Large intestine (tissue), 3 donors: Measurements from ENCODE around the gene NUDT15. TPM values are rescaled to one million over a fixed set of nuclear protein-coding genes. Genes with fewer than 3 reads are reported as not detected.
"Not testable (repeated sequence)": the region's sequence is repeated elsewhere in the genome, so short reads cannot be mapped to it uniquely, and the experiment has no call there.

Source experiments
- DNase-seq, 2 donors: peaks; one replicate each; pipeline versions ENCODE4 v3.0.0 to v3.0.0-alpha.2; 2013
- H3K27ac ChIP-seq: one replicate; pipeline ENCODE4 v1.5.1; 2013; ENCODE audit warnings: low read length
- H3K27me3 ChIP-seq: 2 replicates; pipeline ENCODE4 v1.6.1; 2013; ENCODE audit warnings: low read length; ENCODE audit not compliant: control insufficient read depth, insufficient read depth
- H3K36me3 ChIP-seq: 2 replicates; pipeline ENCODE4 v1.6.1; 2013; ENCODE audit warnings: low read length; ENCODE audit not compliant: control insufficient read depth, insufficient read depth
- H3K4me1 ChIP-seq: one replicate; pipeline ENCODE4 v1.6.1; 2013; ENCODE audit warnings: low read length; ENCODE audit not compliant: control insufficient read depth, insufficient read depth
- H3K4me3 ChIP-seq: one replicate; pipeline ENCODE4 v1.5.1; 2013; ENCODE audit warnings: low read length
- H3K9me3 ChIP-seq: one replicate; pipeline ENCODE4 v1.6.1; 2013; ENCODE audit warnings: mild to moderate bottlenecking, low read depth, low read length, moderate library complexity; ENCODE audit not compliant: control insufficient read depth
- WGBS: methylation state at CpG from one replicate; pipeline ENCODE4 v1.1.5; 2013; ENCODE audit warnings: low lambda C conversion rate; ENCODE audit not compliant: insufficient coverage; 5-methylcytosine and 5-hydroxymethylcytosine counted together
- polyA plus RNA-seq: library from polyadenylated mRNA; unstranded; fragments of 120-200 nt; gene quantifications from one replicate; pipeline ENCODE4 v1.2.1, GENCODE V29; 2013

The NUDT15 gene
- polyA plus RNA-seq, 1 donor = 19.2 TPM

GRCh38 chr13:48001999-48002398, 35.5 kb upstream of the NUDT15 start:
- not testable (repeated sequence) for H3K4me1 ChIP-seq, H3K9me3 ChIP-seq, H3K4me3 ChIP-seq, H3K27me3 ChIP-seq, H3K27ac ChIP-seq
- no CpG with 5 or more reads among the region's 5 CpGs for WGBS
- H3K36me3 ChIP-seq = peaks cover 11% of the 10 kb centered on the region
- peak in 1 of 2 donors; percentile 27 for DNase-seq

DNA sequence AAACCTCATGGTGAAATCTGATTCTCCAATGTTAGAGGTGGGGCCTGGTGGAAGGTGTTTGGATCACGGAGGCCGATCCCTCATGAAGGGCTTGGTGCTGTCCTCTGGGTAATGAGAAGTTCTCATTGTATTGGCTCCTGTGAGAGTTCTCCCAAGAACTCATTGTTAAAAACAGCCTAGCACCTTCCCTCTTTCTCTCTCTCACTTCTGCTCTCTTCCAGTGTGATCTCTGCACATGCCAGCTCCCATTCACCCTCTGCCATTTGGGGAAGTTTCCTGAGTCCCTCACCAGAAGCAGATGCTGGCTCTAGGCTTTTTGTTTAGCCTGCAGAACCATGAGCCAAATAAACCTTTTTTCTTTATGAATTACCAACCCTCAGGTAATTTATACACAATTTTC, 33.3 kb upstream of the NUDT15 start:
- Histone ChIP-seq H3K27me3 (no peaks in the 10 kb centered on the region), H3K36me3 (peaks cover 2% of the 10 kb centered on the region), H3K9me3 (no peaks in the 10 kb centered on the region), H3K27ac (no peak overlapping the region), H3K4me1 (no peaks in the 10 kb centered on the region), H3K4me3 (no peak overlapping the region)
- DNase-seq = no peak
- WGBS = no CpG with 5 or more reads among the region's 2 CpGs

DNA sequence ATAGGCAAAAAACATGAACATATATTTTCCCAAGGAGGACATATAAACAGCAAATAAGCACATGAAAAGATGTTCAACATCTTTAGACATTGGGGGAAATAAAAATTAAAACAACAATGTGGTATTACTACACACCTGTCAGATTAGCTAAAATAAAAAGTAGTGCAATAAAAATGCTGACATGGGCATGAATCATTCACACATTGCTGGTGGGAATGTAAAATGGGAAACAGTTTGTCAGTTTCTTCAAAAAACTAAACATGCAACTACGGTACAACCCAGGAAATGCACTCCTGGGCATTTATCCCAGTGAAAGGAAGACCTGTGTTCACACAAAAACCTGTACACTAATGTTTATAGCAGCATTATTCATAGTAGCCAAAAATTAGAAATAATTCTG, 31.1 kb upstream of the NUDT15 start:
- H3K4me3 ChIP-seq = no peak overlapping the region
- no peak overlapping the region for H3K27ac ChIP-seq
- peaks cover 2% of the 10 kb centered on the region for H3K36me3 ChIP-seq
- no CpG with 5 or more reads among the region's 1 CpG for WGBS
- H3K9me3 ChIP-seq = no peaks in the 10 kb centered on the region
- no peaks in the 10 kb centered on the region for H3K27me3 ChIP-seq
- no peak for DNase-seq
- H3K4me1 ChIP-seq = no peaks in the 10 kb centered on the region

- Histone ChIP-seq H3K4me3 (no peak overlapping the region), H3K27me3 (no peaks in the 10 kb centered on the region), H3K27ac (no peak overlapping the region), H3K9me3 (no peaks in the 10 kb centered on the region), H3K4me1 (no peaks in the 10 kb centered on the region), H3K36me3 (peaks cover 2% of the 10 kb centered on the region)
- no peak for DNase-seq
- no CpG with 5 or more reads among the region's 1 CpG for WGBS
Observed at GRCh38 chr13:48009284-48009683, 28.2 kb upstream of the NUDT15 start.

- DNase-seq = no peak
- WGBS = no CpG with 5 or more reads among the region's 4 CpGs
- H3K27me3 ChIP-seq = no peaks in the 10 kb centered on the region
- H3K4me3 ChIP-seq = no peak overlapping the region
- peaks cover 5% of the 10 kb centered on the region for H3K36me3 ChIP-seq
- no peak overlapping the region for H3K27ac ChIP-seq
- H3K9me3 ChIP-seq = no peaks in the 10 kb centered on the region
- H3K4me1 ChIP-seq = no peaks in the 10 kb centered on the region
Observed at GRCh38 chr13:48010698-48011097, 26.8 kb upstream of the NUDT15 start.

- no peaks in the 10 kb centered on the region for H3K27me3 ChIP-seq
- no CpG with 5 or more reads among the region's 1 CpG for WGBS
Observed at GRCh38 chr13:48012668-48013067, 24.9 kb upstream of the NUDT15 start.

GRCh38 chr13:48014359-48014758, 23.2 kb upstream of the NUDT15 start:
- Histone ChIP-seq H3K27ac (no peak overlapping the region), H3K4me1 (no peaks in the 10 kb centered on the region), H3K36me3 (peaks cover 5% of the 10 kb centered on the region), H3K9me3 (no peaks in the 10 kb centered on the region), H3K27me3 (no peaks in the 10 kb centered on the region), H3K4me3 (no peak overlapping the region)
- WGBS = no CpG with 5 or more reads among the region's 2 CpGs
- DNase-seq = no peak

More at GRCh38 chr13:48012668-48013067, 24.9 kb upstream of the NUDT15 start:
- no peak for DNase-seq
- Histone ChIP-seq H3K9me3 (no peaks in the 10 kb centered on the region), H3K27ac (no peak overlapping the region), H3K36me3 (peaks cover 5% of the 10 kb centered on the region), H3K4me3 (no peak overlapping the region), H3K4me1 (no peaks in the 10 kb centered on the region)

DNA sequence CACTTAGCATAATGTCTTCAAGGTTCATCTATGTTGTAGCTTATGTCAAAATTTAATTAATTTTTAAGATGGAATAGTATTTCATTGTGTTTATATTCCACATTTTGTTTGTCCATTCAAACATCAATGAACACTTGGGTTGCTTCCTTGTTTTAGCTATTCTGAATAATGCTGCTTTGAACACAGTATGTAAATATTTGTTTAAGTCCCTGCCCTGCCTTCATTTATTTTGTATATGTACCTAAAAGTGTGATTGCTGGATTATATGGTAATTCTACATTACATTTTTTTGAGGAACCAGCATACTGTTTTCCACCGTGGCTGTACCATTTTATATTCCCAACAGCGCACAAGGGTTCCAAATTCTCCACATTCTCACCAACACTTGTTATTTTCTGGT, 18.9 kb upstream of the NUDT15 start:
- no peak overlapping the region for H3K4me3 ChIP-seq
- H3K9me3 ChIP-seq = no peaks in the 10 kb centered on the region
- H3K4me1 ChIP-seq = no peaks in the 10 kb centered on the region
- no peak for DNase-seq
- H3K27me3 ChIP-seq = no peaks in the 10 kb centered on the region
- no peak overlapping the region for H3K27ac ChIP-seq
- peaks cover 5% of the 10 kb centered on the region for H3K36me3 ChIP-seq
- no CpG with 5 or more reads among the region's 2 CpGs for WGBS

GRCh38 chr13:48019796-48020195, 17.7 kb upstream of the NUDT15 start:
- Histone ChIP-seq H3K4me1 (no peaks in the 10 kb centered on the region), H3K36me3 (peaks cover under 1% of the 10 kb centered on the region), H3K27me3 (no peaks in the 10 kb centered on the region), H3K9me3 (no peaks in the 10 kb centered on the region), H3K4me3 (no peak overlapping the region), H3K27ac (no peak overlapping the region)
- DNase-seq = no peak
- no CpG with 5 or more reads among the region's 1 CpG for WGBS

- no peak for DNase-seq
Observed at GRCh38 chr13:48028066-48028465, 9.5 kb upstream of the NUDT15 start.

GRCh38 chr13:48029859-48030258, 7.7 kb upstream of the NUDT15 start:
- Histone ChIP-seq H3K27me3 (no peaks in the 10 kb centered on the region), H3K27ac (no peak overlapping the region), H3K36me3 (peaks cover 5% of the 10 kb centered on the region), H3K4me3 (no peak overlapping the region), H3K9me3 (peaks cover 13% of the 10 kb centered on the region), H3K4me1 (no peaks in the 10 kb centered on the region)
- no peak for DNase-seq
- 0% methylated on average over 1 of the region's 2 CpGs for WGBS

More at GRCh38 chr13:48028066-48028465, 9.5 kb upstream of the NUDT15 start:
- H3K36me3 ChIP-seq = peaks cover 5% of the 10 kb centered on the region
- H3K9me3 ChIP-seq = peaks cover 13% of the 10 kb centered on the region
- H3K27ac ChIP-seq = no peak overlapping the region
- no peaks in the 10 kb centered on the region for H3K4me1 ChIP-seq
- no peaks in the 10 kb centered on the region for H3K27me3 ChIP-seq
- H3K4me3 ChIP-seq = no peak overlapping the region
